Measurements from ENCODE around the gene ANKLE2.

The ANKLE2 gene

GRCh38 chr12:132685400-132685799 lies 76.2 kb downstream of the ANKLE2 start:
- Histone ChIP-seq H3K4me3 (replicated peaks; ENCODE audit: insufficient read depth, low read length) (no peak overlapping the region), H3K27ac (replicated peaks) (no peak overlapping the region), H3K27me3 (ENCODE audit: insufficient read depth, poor library complexity, severe bottlenecking) (no peaks in the 10 kb centered on the region)
- no peak for TF ChIP-seq POLR2AphosphoS5 (IDR thresholded peaks at IDR 0.05; ENCODE audit: low read depth)
- no peak for TF ChIP-seq CTCF (IDR thresholded peaks at IDR 0.05; ENCODE audit: insufficient read depth, low read length)
- TF ChIP-seq, protein P1, sequence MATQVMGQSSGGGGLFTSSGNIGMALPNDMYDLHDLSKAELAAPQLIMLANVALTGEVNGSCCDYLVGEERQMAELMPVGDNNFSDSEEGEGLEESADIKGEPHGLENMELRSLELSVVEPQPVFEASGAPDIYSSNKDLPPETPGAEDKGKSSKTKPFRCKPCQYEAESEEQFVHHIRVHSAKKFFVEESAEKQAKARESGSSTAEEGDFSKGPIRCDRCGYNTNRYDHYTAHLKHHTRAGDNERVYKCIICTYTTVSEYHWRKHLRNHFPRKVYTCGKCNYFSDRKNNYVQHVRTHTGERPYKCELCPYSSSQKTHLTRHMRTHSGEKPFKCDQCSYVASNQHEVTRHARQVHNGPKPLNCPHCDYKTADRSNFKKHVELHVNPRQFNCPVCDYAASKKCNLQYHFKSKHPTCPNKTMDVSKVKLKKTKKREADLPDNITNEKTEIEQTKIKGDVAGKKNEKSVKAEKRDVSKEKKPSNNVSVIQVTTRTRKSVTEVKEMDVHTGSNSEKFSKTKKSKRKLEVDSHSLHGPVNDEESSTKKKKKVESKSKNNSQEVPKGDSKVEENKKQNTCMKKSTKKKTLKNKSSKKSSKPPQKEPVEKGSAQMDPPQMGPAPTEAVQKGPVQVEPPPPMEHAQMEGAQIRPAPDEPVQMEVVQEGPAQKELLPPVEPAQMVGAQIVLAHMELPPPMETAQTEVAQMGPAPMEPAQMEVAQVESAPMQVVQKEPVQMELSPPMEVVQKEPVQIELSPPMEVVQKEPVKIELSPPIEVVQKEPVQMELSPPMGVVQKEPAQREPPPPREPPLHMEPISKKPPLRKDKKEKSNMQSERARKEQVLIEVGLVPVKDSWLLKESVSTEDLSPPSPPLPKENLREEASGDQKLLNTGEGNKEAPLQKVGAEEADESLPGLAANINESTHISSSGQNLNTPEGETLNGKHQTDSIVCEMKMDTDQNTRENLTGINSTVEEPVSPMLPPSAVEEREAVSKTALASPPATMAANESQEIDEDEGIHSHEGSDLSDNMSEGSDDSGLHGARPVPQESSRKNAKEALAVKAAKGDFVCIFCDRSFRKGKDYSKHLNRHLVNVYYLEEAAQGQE (IDR thresholded peaks at IDR 0.05; ENCODE audit: insufficient replicate concordance, low read depth) = no peak
- TF ChIP-seq GABPA (IDR thresholded peaks at IDR 0.05; ENCODE audit: low read depth) = no peak
- no peak for TF ChIP-seq SPI1 (IDR thresholded peaks at IDR 0.05; ENCODE audit: borderline replicate concordance, low read depth)
- no peak for DNase-seq (ENCODE audit: low read depth in 1 of 2, low spot score in 1 of 2)

GRCh38 chr12:132677492-132677891 lies 84.1 kb downstream of the ANKLE2 start:
- Histone ChIP-seq H3K27ac (replicated peaks) (no peak overlapping the region), H3K27me3 (ENCODE audit: insufficient read depth, poor library complexity, severe bottlenecking) (no peaks in the 10 kb centered on the region), H3K4me3 (replicated peaks; ENCODE audit: insufficient read depth, low read length) (no peak overlapping the region)
- TF ChIP-seq, protein P1 (IDR thresholded peaks at IDR 0.05; ENCODE audit: insufficient replicate concordance, low read depth) = no peak
- TF ChIP-seq GABPA (IDR thresholded peaks at IDR 0.05; ENCODE audit: low read depth) (no peak), CTCF (IDR thresholded peaks at IDR 0.05; ENCODE audit: insufficient read depth, low read length) (no peak), POLR2AphosphoS5 (IDR thresholded peaks at IDR 0.05; ENCODE audit: low read depth) (no peak), SPI1 (IDR thresholded peaks at IDR 0.05; ENCODE audit: borderline replicate concordance, low read depth) (no peak)
- no peak for DNase-seq (ENCODE audit: low read depth in 1 of 2, low spot score in 1 of 2)

DNA sequence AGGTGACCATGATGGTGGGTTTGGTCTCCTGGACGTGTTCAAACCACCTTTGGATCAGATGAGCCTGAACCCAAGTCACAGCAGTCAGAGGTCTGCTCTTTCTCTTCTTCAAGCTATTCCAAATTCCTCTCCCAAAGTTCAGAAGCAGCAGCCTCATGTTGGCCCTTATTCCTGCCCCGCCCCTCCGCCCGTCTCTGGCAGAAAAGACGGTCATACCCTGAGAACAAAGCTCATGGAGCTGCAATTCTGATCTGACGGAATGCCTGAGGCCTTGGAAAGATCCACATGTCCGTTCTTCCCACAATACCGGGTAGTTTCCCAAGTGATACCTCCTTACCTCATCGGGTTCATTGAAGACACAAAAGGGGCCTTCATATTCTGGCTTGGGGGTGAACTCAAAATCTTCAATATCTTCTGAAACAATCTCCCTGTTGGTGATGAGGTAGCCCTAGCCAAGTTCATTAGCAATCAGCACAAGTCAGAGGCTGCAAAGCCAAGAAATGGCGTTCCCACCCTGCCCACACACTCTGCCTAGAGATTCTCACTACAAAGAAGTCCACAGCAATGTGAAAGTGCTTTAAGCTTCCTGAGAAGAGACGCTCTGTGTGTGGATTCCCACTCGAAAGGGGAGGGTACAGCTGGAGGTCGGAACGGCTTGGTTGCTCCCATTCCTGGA lies 85.7 kb downstream of the ANKLE2 start:
- H3K4me3 ChIP-seq (replicated peaks; ENCODE audit: insufficient read depth, low read length) = no peak overlapping the region
- H3K27me3 ChIP-seq (ENCODE audit: insufficient read depth, poor library complexity, severe bottlenecking) = no peaks in the 10 kb centered on the region
- H3K27ac ChIP-seq (replicated peaks) = no peak overlapping the region
- DNase-seq (ENCODE audit: low read depth in 1 of 2, low spot score in 1 of 2) = no peak
- TF ChIP-seq, protein P1 (IDR thresholded peaks at IDR 0.05; ENCODE audit: insufficient replicate concordance, low read depth) = no peak
- no peak for TF ChIP-seq SPI1 (IDR thresholded peaks at IDR 0.05; ENCODE audit: borderline replicate concordance, low read depth)
- TF ChIP-seq GABPA (IDR thresholded peaks at IDR 0.05; ENCODE audit: low read depth) = no peak
- no peak for TF ChIP-seq POLR2AphosphoS5 (IDR thresholded peaks at IDR 0.05; ENCODE audit: low read depth)
- TF ChIP-seq CTCF (IDR thresholded peaks at IDR 0.05; ENCODE audit: insufficient read depth, low read length) = no peak
